GM15510 (cell line): Measurements from ENCODE around the gene GNG12.

Experiments used
- POLR2A ChIP-seq: IDR thresholded peaks from 3 replicates; pipeline ENCODE4 v1.6.1; 2011; ENCODE audit warnings: borderline replicate concordance; ENCODE audit not compliant: insufficient read length; ENCODE audit errors: extremely low read depth

GNG12 gene

DNA sequence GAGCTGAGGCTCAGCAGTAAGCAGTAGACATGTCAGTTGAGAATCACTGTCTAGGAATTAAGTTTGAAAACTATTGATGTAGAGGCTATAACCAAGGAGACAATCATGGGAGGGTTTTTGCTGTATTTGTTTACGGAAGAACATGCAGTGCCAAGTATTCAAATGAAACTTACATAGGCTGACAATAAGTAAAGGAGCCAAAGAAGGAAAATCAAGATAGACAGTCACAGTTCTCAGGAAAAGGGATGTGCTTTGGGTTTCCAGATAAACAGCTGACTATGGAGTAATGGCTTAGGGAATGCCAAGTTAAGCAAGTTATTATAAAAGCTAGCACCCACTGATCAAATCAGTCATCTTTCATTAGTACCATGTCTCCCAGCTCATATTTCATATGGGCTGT lies 21.5 kb downstream of the GNG12 start:
- no peak for TF ChIP-seq POLR2A

DNA sequence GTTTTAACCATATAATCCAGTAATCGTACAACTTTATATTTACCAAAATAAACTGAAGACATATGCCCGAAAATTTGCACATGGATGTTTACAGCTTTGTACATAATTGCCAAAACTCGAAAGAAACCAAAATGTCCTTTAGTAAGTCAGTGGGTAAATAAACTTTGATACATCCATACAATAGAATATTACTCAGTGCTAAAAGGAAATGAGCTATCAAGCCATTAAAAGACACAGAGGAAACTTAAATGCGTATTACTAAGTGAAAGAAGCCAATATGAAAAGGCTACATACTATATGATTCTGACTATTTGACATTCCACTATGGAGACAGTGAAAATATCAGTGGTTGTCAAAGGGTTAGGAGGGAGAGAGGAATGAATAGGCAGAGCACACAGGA lies 23.4 kb downstream of the GNG12 start:
- TF ChIP-seq POLR2A, result no peak

- no peak for TF ChIP-seq POLR2A
Measured at GRCh38 chr1:67807282-67807681, 26.0 kb downstream of the GNG12 start.

DNA sequence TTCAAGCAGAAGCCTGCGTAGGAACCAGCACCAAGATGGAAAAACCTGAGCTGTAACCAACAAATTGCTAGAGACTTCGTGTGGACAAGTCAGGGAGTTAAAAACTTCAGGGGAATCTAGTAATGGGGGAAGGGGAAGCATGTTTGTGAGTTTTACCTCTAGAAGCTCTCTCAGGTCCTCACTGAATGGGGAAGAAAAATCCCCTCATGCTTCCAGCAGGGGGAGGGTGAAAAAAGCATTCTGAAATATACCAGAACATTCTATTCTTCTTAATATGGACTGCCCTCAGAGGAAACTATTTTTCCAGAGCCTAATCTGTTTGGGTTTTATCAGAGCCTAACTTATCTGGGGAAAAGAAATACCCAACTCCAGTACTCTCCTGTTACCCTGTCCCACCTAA lies 28.6 kb downstream of the GNG12 start:
- no peak for TF ChIP-seq POLR2A

- TF ChIP-seq POLR2A, result no peak
Measured at GRCh38 chr1:67803380-67804279, 29.6 kb downstream of the GNG12 start.

- no peak for TF ChIP-seq POLR2A
Measured at GRCh38 chr1:67802565-67802964, 30.7 kb downstream of the GNG12 start.

GRCh38 chr1:67801903-67802302 lies 31.4 kb downstream of the GNG12 start:
- TF ChIP-seq POLR2A, result no peak

DNA sequence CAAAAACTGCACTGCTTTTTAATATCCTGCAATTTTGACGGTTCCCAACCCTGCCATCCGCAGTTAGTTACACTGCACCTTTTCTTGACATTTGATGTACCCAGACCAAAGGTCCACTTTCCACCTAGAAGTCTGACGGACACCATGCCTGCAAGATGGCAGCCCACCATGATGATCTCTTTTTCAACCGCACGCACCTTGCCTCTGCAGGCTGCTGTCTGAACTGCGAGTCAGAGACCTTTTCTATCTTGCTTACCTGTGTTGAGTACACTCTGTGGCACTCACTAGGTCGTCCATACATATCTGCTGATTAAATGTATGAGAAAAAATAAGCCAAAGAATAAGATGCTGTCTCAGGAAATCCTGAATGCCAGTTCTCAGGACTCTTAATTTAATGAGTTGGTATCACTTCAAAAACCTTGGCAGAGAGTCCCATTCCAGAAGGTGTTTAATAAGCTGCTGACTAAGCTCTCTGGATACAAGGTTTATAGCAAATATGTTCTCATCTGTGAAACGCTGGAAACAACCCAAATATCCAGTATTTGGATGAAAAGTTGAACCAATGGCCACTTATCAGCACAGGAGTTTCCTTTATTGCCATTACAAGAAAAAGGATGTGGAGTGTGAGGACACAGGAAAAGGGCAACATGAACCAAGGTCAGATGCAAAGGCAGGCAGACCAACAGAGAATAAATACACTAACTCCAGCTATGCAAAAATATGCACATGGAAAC lies 37.9 kb downstream of the GNG12 start:
- no peak for TF ChIP-seq POLR2A

GRCh38 chr1:67793562-67793961 lies 39.7 kb downstream of the GNG12 start:
- no peak for TF ChIP-seq POLR2A

- no peak for TF ChIP-seq POLR2A
Measured at GRCh38 chr1:67792741-67793458, 40.4 kb downstream of the GNG12 start.

DNA sequence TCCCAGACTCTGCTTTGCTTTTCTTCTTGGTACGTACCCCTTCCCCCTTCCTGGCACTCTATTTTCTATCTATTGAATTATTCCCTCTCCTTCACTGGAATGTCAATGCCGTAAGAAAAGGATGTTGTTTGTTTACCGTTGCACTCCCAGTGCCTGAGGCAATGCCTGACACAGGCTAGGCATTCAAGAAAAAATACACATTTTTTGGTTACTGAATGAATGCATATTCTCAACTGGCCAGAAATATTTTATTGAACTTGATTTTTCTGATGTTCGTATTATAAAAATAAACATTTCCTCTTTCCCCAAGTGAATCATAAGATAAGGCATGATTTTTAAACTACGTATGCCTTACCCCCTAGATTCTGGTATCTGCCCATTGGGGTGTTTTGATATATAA lies 41.2 kb downstream of the GNG12 start:
- TF ChIP-seq POLR2A, result no peak

DNA sequence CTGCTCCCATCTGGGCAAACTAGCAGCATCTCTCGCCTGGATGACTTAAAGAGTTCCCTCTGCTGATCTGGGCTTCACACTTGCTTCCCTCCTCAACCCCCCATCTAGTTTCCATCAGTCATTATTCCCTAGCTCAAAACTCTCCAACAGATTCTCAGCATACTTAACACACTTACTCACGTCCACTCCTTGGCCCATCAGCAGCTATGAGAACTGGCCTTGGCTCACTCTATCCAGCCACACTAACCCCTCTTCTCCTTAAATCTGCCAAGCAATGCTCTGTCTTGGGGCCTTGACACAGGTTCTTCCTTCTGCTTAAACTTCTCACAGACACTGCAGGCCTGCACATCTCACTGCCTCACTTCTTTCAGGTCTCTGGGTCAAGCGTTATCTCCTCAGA lies 41.6 kb downstream of the GNG12 start:
- no peak for TF ChIP-seq POLR2A

GRCh38 chr1:67791261-67791660 lies 42.0 kb downstream of the GNG12 start:
- TF ChIP-seq POLR2A, result no peak

DNA sequence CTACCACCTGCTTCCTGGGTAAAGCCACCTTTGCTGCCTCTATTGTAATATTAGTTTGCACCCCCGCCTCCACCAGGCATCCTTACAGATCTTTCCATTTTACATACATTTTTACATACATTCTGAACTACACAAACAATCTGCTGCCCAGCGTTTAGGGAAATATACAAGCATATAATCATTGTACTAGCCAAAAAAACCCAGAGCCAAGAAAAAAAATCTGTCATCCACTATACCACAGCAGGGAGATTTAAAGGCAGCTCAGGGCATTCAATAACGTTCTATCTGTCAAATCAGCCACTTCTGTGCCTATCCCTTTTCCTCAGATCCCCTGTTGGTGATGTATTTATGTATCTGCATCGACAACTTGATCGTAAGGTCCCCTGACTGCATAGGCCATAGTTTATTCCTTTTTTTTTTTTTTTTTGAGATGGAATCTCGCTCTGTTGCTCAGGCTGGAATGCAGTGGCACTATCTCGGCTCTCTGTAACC lies 43.0 kb downstream of the GNG12 start:
- no peak for TF ChIP-seq POLR2A

- TF ChIP-seq POLR2A, result no peak
Measured at GRCh38 chr1:67789551-67789950, 43.7 kb downstream of the GNG12 start.
